AG09309 (cell line): ENCODE measurements around the gene HSD11B2.

Experiments used
- DNase-seq: peaks from one replicate; pipeline ENCODE4 v3.0.0-alpha.2; 2010; ENCODE audit warnings: low read depth
- H3K4me3 ChIP-seq: 2 replicates; pipeline ENCODE4 v1.5.1; 2011; ENCODE audit warnings: mild to moderate bottlenecking, low read depth, low read length, moderate library complexity; ENCODE audit not compliant: control insufficient read depth
- CTCF ChIP-seq: IDR thresholded peaks from 2 replicates; pipeline ENCODE4 v1.5.1; 2011; ENCODE audit warnings: mild to moderate bottlenecking, low read depth, low read length, inconsistent platforms; ENCODE audit not compliant: insufficient read depth, control insufficient read depth; ENCODE audit errors: missing control alignments

HSD11B2 gene

DNA sequence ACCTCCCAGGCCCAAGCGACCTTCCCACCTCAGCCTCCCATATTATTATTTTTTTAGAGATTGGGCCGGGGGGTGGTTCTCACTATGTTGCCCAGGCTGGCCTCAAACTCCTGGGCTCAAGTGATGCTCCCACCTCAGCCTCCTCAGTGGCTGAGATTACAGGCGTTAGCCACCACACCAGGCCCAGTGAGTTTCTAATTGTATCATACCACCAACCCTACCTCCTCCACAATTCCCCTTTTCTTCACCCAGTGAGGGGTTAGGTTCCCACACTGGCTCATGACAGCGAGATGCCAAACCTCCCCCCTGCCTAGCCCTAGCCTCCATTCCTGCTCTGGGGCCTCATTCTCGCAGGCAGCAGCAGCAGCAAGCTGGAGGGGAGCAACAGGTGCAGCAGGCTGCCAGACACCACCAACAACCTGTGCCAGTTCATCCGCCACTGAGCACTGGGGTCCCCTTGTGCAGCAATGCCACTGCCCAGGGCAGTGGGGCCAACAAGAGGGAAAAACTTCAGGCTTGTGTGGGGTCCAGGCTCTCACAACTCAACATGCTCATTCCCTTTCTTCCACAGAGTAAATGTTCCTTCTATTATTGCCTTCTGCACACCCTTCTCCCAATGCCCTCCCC is 41.0 kb downstream of the HSD11B2 start:
- DNase-seq: no peak
- no peak for TF ChIP-seq CTCF
- H3K4me3 ChIP-seq: no peak overlapping the region

DNA sequence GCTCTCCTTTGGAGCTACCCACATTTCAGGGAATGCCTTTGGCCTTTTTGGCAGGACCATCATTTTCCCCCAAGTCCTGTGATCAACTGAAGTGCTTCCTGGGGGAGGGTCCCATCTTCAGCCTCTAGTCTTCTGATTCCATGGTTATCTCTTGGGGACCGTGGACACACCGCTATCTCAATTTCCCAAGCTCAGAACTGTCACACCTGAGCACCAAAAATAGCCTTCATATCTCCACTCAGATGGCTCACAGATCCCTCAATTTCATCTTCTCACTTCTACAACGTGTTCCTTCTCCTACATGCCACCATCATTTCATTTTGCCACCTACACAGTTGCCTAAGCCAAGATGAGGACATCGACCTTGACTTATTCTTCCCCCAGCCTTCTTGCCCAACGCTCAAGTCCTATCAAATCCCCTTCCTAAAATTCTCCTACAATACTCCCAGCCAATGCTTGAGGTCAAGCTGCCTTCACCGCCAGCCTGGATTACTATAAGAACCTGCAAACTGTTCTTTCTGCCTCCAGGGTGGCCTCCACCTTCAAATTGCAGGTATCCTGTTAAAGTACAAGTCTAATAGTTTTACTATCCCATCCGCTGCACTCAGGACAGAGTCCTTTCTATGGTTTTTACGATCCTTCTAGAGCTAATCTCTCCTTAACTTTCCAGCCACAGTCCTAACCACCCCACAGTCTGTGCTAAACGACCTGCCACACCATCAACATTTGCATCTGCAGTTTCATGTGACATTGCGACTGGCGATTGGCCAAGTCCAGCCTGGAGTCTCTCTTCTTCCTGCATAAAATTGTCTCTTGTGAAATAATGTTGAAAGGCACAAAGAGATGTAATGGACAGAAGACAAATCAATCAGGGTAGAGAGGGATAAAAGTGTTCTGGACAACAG is 43.9 kb downstream of the HSD11B2 start:
- TF ChIP-seq CTCF: no peak
- DNase-seq: no peak
- H3K4me3 ChIP-seq: no peak overlapping the region

DNA sequence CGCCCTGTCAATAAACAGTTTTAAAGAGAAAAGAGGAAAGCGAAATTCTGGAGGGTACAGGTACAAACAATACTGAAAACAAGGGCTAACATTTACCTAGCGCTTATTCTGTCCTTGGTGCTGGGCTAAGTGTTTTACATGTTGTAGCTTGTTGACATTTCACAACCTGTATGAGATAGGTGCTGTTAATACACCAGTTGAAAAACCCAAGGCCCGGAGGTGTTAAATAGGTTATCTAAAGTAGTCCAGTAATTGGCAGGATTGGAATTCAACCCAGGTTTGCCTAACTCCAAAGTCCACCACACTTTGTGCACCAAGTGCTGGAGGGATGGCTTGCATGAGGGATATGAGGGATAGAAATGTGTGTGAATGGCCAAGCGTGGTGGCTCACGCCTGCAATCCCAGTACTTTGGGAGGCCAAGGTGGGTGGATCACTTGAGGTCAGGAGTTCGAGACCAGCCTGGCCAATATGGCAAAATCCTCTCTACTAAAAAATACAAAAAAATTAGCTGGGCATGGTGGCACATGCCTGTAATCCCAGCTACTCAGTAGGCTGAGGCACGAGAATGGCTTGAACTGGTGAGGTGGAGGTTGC is 47.1 kb downstream of the HSD11B2 start:
- no peak for DNase-seq
- no peak overlapping the region for H3K4me3 ChIP-seq
- no peak for TF ChIP-seq CTCF

DNA sequence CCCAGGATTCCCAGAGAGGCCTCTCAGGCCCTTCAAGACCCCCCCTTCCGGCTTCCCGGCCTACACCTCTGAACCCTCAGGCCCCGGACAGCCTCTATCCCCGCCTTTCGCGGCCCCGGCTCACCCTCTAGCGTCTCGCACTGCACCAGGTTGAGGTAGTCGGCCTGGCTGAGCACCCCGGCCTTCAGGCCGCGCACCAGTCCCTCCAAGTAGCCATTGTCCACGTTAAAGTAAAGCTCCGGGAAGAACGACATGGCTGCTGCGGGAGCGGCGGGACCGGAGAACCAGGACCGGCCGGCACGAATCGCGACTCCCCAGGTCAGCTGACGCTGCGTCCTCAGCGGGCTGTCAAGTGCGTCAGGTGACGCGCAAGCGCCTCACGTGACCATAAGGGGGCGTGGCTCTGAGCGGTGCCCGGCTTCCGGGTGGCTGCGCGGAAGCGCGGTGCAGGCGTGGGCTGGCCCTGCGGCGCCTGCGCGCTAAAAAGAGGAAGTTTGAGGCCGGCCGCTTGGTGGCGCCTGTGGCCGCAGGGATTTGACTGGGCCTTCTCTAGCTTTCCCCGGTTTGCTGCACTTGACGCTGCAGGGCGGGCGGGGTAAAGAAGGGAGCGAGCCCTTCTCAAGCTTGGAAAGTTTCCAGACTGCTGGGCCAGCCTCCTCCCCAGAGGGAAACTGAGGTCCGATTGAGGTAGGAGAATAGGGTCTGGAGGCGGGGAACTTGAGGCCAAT is 50.1 kb downstream of the HSD11B2 start, which contains the start of gene ATP6V0D1:
TSS of gene ATP6V0D1 (minus strand) at position 325 of the 728 bp plus-strand sequence. CDS start at position 254, 71 bp downstream.
- peak; percentile 82 for TF ChIP-seq CTCF
- peak within 1 kb of the TSS; percentile 96 for H3K4me3 ChIP-seq
- DNase-seq: peak; percentile 91

DNA sequence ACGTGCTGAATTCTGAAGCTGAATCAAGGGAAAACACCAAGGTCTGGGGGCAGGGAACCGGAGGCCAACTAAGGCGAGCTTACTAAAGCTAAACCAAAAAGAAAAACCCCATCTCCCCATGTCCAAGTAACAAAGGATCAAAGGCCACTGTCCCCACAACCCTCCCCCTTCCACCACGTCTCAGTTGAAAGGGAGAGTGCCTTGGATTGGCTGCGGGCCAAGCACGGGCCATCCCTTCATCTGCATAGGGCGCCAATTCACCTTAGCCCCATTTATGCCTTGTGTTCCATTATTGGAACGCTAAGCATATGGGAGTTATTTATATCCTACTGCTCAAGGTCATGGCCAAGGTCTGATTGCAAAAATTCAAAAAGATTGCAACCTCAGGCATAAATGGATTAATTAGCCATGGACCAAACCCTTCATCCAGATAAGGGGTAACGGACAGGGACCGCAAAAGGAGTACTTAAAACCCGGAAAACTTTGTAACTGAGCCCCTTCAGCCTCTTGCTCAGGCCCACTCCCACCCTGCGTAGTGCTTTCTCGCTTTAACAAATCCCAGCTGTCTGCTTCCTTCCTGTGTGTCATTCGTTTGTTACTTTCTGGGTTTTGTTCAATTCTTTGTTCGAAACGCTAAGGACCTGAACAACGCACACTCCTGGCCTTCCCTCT is 50.8 kb downstream of the HSD11B2 start:
- no peak for TF ChIP-seq CTCF
- DNase-seq: no peak
- H3K4me3 ChIP-seq: peak overlapping the region; percentile 46

DNA sequence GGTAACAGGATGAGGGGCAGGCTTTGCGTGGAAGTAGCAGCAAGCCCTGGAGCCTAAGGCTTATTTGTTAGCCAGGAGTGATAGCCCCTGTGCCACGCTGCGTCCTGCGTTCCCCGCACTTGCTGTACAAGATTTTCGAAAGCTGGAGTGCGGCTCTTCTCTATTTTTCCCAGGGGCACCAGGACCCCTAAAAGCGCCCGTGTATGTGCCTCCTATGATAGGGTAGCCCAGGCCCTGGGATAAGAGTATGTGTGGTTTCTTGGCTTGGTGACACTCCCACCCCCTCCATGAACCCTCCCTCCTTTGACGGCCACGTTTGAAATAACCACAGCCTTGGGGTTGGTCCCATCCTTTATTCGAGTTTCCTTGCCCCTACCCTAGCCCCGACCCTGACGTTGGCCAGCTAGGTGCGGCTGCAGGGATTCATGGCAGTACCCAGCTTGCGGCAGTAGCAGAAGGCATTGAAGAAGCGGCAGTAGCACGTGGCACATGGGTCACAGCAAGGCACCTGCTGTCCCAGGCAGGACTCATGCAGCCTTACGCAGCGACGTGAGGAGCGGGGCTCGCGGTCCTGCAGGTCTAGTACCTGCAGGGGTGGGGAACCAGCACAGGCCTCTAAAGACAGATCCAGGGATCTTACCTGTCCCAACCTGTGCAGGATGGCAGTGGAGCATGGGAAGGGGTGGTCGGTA is 51.5 kb downstream of the HSD11B2 start:
- no peak for DNase-seq
- TF ChIP-seq CTCF: no peak
- H3K4me3 ChIP-seq: peak overlapping the region; percentile 46
